Choroid plexus epithelial cell (primary cell): ENCODE data around the gene PRPF31.

Experiments
- DNase-seq: peaks from one replicate; pipeline ENCODE4 v3.0.0-alpha.2; 2010; ENCODE audit warnings: low read depth
- H3K4me3 ChIP-seq: 2 replicates; pipeline ENCODE4 v1.5.1; 2011; ENCODE audit warnings: low read depth, mild to moderate bottlenecking, control low read depth, low read length, moderate library complexity
- TF ChIP-seq, protein P1 (sequence below): conservative IDR thresholded peaks from 2 replicates; pipeline ENCODE4 v1.5.1; 2011; ENCODE audit warnings: low read depth, mild to moderate bottlenecking, control low read depth, inconsistent platforms, low read length, moderate library complexity

PRPF31 gene

DNA sequence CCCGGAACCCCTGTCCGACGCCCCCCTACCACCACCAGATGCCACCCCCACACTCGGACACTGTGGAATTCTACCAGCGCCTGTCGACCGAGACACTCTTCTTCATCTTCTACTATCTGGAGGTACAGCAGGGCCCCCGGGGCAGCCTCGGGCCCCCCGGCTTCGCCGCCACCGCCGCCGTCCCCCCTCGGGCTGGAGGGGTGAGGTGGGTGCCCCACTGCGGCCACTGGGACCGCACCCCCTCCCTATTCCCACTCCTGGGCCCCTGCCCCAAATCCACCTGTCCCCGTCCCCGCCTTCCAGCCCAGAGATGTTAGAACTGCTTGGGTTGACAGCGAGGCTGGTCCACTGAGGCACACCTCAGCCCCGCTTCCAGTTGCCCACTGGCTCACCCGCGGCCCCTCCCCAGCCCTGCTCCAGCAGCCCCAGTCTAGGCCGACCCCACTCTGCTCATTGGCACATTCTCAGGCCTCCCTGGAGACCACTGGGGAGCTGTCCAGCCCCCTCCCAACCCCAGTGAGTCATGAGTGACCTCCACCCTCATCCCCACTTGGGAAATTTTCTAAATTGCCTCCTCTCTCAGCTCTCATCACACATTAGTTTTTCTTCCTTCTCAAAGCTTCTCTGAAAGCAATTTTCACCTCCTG lies 37.4 kb downstream of the PRPF31 start:
- TF ChIP-seq, protein P1, sequence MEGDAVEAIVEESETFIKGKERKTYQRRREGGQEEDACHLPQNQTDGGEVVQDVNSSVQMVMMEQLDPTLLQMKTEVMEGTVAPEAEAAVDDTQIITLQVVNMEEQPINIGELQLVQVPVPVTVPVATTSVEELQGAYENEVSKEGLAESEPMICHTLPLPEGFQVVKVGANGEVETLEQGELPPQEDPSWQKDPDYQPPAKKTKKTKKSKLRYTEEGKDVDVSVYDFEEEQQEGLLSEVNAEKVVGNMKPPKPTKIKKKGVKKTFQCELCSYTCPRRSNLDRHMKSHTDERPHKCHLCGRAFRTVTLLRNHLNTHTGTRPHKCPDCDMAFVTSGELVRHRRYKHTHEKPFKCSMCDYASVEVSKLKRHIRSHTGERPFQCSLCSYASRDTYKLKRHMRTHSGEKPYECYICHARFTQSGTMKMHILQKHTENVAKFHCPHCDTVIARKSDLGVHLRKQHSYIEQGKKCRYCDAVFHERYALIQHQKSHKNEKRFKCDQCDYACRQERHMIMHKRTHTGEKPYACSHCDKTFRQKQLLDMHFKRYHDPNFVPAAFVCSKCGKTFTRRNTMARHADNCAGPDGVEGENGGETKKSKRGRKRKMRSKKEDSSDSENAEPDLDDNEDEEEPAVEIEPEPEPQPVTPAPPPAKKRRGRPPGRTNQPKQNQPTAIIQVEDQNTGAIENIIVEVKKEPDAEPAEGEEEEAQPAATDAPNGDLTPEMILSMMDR: no peak
- H3K4me3 ChIP-seq: no peak overlapping the region
- peak; percentile 38 for DNase-seq

DNA sequence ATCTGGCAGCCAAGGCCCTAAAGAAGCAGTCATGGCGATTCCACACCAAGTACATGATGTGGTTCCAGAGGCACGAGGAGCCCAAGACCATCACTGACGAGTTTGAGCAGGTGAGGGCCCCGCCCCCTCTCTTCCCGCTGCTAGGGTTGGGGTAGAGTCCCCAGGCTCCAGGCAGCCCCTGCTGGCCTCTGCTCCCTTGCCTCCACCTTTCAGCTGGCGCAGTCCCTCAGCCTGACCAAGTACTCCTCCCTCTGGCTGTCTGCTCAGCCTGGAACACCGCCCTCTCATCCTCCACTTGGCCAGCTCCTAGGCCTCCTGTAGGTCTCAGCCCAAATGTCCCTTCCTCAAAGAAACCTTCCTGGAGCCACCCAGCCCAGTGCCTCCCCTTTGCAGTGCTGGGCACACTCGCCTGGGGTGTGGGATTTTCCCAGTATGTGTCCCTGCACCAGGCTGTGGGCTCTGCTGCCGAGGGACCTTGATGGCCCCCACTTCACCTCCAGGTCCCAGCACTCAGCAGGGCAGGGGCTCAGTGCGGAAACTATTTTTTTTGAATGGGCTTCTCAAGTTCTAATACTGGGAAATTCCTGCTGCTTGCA lies 38.3 kb downstream of the PRPF31 start:
- TF ChIP-seq, protein P1: no peak
- DNase-seq: no peak
- H3K4me3 ChIP-seq: no peak overlapping the region

DNA sequence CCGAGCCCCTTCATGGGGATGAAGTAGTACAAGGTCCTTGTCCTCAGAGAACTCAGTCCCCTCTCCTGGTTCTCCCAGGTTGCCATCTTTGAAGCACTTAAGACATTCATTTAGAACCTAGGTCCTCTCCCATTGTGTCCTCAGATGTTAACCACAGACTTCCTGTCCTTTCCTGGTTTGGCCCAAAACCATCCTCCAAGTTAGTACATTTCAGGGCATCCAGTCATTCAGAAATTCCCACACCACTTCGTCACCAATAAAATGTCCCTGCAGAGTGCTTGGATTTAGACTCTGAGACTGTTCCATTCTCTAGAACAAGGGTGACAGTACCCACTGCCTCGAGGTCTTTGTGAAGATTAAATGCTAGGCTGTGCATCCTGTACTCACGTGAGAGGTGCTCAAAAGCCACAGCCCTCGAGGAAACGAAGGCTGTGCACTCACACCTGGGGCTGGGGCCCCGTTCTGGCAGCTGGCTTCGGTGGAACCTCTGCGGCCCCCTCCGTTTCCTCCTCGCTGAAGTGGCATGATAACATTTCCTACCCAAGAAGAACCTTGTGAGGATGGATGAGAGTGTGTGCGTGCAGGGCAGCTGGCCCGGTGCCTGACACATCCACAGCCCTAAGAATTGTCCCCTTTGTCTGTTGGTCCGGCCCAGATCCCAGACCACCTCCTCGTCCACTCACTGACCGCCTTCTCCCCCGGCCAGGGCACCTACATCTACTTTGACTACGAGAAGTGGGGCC lies 39.2 kb downstream of the PRPF31 start:
- TF ChIP-seq, protein P1: no peak
- H3K4me3 ChIP-seq: no peak overlapping the region
- no peak for DNase-seq

DNA sequence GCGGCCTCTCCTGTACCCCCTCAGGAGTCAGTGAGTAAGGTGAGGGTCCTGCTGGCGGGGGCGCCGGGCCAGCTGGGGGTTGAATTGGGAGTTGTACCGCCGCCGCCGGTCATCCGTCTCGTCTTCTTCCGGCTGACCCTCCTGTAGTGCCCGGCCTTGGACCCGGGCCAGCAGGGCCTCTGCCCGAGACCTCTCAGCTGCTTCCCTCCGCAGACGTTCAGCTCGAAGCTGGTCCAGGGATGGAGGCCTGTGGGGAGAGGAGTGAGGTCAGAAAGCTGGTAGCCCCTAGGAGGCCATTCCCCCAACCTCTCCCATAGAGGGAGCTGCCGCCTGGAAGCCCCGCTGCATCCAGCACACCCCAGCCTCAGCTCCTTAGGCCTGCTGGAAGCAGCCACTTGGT lies 40.1 kb downstream of the PRPF31 start:
- no peak for DNase-seq
- TF ChIP-seq, protein P1: no peak
- H3K4me3 ChIP-seq: no peak overlapping the region

DNA sequence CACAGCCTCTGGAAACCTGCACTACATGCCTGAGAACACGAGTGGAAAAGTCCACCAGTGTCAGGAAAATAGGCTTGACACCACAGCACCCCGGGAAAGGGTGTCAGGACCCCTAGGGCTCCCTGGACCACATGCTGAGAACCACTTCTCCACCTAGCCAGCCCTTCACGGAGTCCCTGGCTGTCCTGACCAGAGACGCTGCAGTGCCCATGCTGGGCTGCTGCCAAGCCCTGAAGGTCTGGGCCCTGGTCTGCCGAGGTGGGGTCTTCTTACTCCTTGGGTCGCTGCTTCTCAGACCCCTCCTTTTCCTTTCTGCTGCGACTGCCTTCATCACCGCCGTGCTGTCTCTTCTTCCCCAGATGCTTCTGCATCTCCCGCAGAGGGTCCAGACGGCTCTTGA lies 40.9 kb downstream of the PRPF31 start:
- no peak overlapping the region for H3K4me3 ChIP-seq
- DNase-seq: no peak
- TF ChIP-seq, protein P1: no peak

DNA sequence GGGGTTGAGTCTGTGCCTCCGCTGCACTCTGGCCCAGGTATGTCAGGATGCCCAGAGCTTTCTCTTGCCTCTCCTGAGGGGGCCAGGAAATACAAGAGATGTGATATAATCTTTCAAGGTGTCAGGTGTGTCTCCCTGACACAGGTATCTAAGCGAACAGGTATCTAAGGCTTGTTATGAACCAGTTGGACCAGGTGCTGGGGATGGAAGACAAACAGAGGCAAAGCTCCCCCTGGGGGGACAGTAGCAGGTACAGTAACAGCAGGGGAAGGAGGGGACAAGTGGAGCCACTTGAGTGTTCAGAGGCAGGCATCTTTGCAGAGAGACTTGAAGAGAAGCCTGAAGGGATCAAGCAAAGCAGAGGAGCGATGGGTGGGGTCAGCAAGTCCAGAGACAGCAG lies 41.4 kb downstream of the PRPF31 start:
- TF ChIP-seq, protein P1: no peak
- no peak for DNase-seq
- H3K4me3 ChIP-seq: no peak overlapping the region
